ENCODE data around the gene BRD8.

- TF ChIP-seq CTCF (IDR thresholded peaks at IDR 0.05): no peak
- TF ChIP-seq POLR2A (IDR thresholded peaks at IDR 0.05): no peak
Measured at GRCh38 chr5:138139781-138140090, 38.7 kb downstream of the BRD8 start.

Data from testis (tissue), 2 donors.